ENCODE data around the gene KRT71. TPM values are rescaled to one million over a fixed set of nuclear protein-coding genes. Genes with fewer than 3 reads are reported as not detected.

KRT71 gene
- total and polyA plus RNA-seq, 8 donors: not detected

DNA sequence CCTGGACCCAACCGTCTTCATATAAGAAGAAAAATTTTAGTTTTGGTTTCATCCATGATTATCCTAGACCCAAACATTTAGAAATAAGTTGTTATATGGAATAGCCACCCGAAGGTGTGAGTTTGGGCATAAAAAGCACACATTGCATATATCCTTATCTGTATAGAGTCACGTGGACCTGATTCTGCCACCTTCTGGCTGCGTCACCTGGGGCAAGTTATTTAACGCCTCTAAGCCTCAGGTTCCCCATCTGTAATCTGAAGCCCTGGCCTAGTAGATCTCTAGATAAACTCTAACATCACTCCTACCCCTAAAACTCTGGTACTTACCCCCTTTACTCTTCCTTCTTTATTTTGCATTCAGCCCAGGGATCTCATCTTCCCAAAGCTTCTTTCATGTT, 18.5 kb downstream of the KRT71 start:
- Histone ChIP-seq H3K4me1 (peaks cover under 1 to 19% (median 6%) of the 10 kb centered on the region in 4 donors), H3K4me3 (no peak overlapping the region), H3K9me3 (no peaks in the 10 kb centered on the region), H3K36me3 (no peaks in the 10 kb centered on the region), H3K27me3 (no peaks in the 10 kb centered on the region), H3K27ac (no peak overlapping the region)
- WGBS, 5 donors: 43 to 78% (median 73%) methylated on average over 5 of the region's 5 CpGs
- DNase-seq: no peak
- intact Hi-C loops (cut with DNase I; ENCODE audit: low total_unique reads): no loop called here
- TF ChIP-seq POLR2A (IDR thresholded peaks at IDR 0.05) (no peak), EP300 (IDR thresholded peaks at IDR 0.05) (no peak), POLR2AphosphoS5 (IDR thresholded peaks at IDR 0.05) (no peak)
- TF ChIP-seq, protein P1, sequence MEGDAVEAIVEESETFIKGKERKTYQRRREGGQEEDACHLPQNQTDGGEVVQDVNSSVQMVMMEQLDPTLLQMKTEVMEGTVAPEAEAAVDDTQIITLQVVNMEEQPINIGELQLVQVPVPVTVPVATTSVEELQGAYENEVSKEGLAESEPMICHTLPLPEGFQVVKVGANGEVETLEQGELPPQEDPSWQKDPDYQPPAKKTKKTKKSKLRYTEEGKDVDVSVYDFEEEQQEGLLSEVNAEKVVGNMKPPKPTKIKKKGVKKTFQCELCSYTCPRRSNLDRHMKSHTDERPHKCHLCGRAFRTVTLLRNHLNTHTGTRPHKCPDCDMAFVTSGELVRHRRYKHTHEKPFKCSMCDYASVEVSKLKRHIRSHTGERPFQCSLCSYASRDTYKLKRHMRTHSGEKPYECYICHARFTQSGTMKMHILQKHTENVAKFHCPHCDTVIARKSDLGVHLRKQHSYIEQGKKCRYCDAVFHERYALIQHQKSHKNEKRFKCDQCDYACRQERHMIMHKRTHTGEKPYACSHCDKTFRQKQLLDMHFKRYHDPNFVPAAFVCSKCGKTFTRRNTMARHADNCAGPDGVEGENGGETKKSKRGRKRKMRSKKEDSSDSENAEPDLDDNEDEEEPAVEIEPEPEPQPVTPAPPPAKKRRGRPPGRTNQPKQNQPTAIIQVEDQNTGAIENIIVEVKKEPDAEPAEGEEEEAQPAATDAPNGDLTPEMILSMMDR (IDR thresholded peaks at IDR 0.05): no peak

DNA sequence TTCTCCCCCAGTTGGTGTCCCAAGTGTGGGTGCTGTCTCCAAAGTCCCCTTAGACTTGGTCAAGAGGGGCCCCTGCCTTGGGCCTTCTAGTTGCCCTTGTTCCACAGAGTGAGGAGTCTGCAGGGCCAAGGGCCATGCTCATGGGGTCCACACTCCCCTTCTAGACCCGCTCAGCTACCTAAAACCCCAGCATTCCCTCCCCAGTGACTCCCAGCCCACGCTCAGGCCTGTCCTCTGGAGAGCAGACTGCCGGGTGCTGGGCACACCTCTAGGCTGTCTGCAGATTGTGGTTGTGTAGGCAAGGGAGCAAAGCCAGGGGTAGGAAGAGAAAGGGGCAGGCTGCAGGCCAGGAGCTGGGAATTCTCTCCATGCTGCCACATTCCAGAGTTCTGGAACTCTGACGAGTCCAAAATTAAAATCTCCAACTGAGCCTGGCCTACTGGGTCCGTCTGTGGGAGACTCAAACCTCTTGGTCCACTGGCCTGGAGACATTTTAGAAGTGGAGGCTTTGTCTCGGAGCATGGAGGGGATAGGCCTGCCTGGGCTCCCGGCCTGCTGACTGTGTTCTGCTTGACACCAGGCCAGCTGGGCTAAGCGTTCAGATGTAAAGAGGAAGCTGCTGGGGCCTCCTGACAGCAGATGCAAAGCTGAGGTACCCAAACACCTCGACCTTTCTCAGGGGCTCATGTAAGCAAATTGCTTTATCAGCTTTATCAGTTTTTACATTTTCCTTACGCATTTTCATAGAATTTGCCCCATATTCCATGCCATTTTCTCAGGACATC, 19.1 kb downstream of the KRT71 start:
- H3K27ac ChIP-seq: no peak overlapping the region
- no peak overlapping the region for H3K4me3 ChIP-seq
- peaks cover 0 to 13% (median under 1%) of the 10 kb centered on the region in 4 donors for H3K4me1 ChIP-seq
- TF ChIP-seq POLR2AphosphoS5 (IDR thresholded peaks at IDR 0.05): no peak
- TF ChIP-seq, protein P1 (IDR thresholded peaks at IDR 0.05): no peak
- TF ChIP-seq EP300 (IDR thresholded peaks at IDR 0.05): no peak
- TF ChIP-seq POLR2A (IDR thresholded peaks at IDR 0.05): no peak
- no peak for DNase-seq
- H3K9me3 ChIP-seq: no peaks in the 10 kb centered on the region
- 72 to 79% (median 78%) methylated on average over 9 to 10 of the region's 10 CpGs for WGBS, 5 donors
- intact Hi-C loops (cut with DNase I; ENCODE audit: low total_unique reads): no loop called here
- no peaks in the 10 kb centered on the region for H3K36me3 ChIP-seq
- H3K27me3 ChIP-seq: no peaks in the 10 kb centered on the region

DNA sequence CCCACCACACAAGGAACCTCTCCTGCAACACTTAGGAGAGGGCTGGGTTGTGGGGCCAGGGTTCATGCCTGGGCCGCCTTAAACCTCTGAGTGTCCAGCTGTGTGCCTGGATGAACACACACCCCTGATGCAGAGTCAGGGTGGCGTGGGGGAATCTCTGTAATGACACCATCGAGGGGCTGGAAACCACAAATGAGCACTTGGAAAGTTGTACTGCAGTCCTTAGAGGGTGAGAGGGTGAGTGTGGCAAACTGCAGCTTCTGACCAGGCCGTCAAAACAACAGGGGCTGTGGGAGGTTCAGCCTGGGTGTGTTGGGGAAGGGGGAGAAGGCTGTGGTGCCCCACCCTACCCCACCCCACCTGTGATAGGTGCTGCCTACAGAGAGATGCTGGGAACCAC, 20.3 kb downstream of the KRT71 start:
- Histone ChIP-seq H3K27me3 (no peaks in the 10 kb centered on the region), H3K36me3 (no peaks in the 10 kb centered on the region), H3K4me1 (peaks cover 0 to 8% (median 0%) of the 10 kb centered on the region in 4 donors), H3K4me3 (no peak overlapping the region), H3K9me3 (no peaks in the 10 kb centered on the region), H3K27ac (no peak overlapping the region)
- DNase-seq: no peak
- no peak for TF ChIP-seq POLR2A (IDR thresholded peaks at IDR 0.05)
- TF ChIP-seq EP300 (IDR thresholded peaks at IDR 0.05): no peak
- no peak for TF ChIP-seq POLR2AphosphoS5 (IDR thresholded peaks at IDR 0.05)
- TF ChIP-seq, protein P1 (IDR thresholded peaks at IDR 0.05): no peak
- 67 to 84% (median 78%) methylated on average over 4 of the region's 4 CpGs for WGBS, 5 donors
- intact Hi-C loops (cut with DNase I; ENCODE audit: low total_unique reads): no loop called here

DNA sequence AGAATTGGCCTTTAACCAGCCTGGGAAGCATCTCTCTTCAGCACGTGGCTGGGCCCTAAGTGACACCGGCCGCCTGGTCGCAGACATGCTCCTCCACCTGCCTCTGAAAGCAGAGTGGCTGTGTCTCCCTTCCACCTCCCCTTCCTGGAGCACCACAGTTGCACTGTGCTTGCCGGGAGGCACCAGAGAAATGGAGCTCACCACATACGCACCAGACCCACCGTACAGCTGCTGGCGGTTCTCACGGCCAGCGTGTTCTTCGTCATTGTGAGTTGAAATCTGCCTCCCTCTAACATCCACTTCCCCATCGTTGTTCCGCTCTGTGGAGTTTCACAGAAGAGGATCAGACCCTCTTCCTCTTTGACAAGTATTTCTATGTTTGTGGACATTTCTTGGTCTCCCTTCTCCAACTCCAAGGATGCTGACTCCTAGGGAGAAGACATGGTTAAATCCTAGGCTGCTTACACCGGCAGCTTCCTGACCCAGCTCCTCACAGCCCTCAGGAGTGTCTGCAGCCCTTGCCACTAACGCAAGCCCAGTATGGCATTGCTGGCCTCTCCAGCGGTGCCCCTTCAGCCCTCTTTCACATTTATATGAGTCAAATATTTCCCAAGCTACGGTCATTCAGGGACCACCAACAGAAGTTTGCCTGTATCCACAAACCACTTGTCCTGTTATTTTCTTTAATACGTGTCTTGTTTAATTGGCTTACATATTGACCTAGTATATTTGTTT, 21.2 kb downstream of the KRT71 start:
- WGBS, 5 donors: 65 to 85% (median 75%) methylated on average over 18 of the region's 18 CpGs
- TF ChIP-seq, protein P1 (IDR thresholded peaks at IDR 0.05): no peak
- TF ChIP-seq POLR2A (IDR thresholded peaks at IDR 0.05): no peak
- no peak for TF ChIP-seq EP300 (IDR thresholded peaks at IDR 0.05)
- no peak for TF ChIP-seq POLR2AphosphoS5 (IDR thresholded peaks at IDR 0.05)
- intact Hi-C loops (cut with DNase I; ENCODE audit: low total_unique reads): no loop called here
- Histone ChIP-seq H3K9me3 (no peaks in the 10 kb centered on the region), H3K36me3 (no peaks in the 10 kb centered on the region), H3K27me3 (no peaks in the 10 kb centered on the region), H3K4me1 (peaks cover 0 to 8% (median 0%) of the 10 kb centered on the region in 4 donors), H3K4me3 (no peak overlapping the region), H3K27ac (no peak overlapping the region)
- DNase-seq: peak in 1 of 2 donors; percentile 23
